HEK293T (cell line): ENCODE data around the gene CFAP74.
A peak's percentile ranks its signal among the peaks of the same experiment; 100 is the strongest.

Source experiments
- ARNT ChIP-seq: fragments of 450-650 bp; IDR thresholded peaks from 2 replicates; pipeline ENCODE4 v1.6.1; 2017; ENCODE audit warnings: mild to moderate bottlenecking
- BHLHE40 ChIP-seq: fragments of 450-650 bp; IDR thresholded peaks from 2 replicates; pipeline ENCODE4 v1.6.1; 2016; ENCODE audit warnings: mild to moderate bottlenecking, moderate library complexity, borderline replicate concordance
- CTBP1 ChIP-seq: fragments of 450-650 bp; IDR thresholded peaks from 2 replicates; pipeline ENCODE4 v1.6.1; 2016; ENCODE audit warnings: borderline replicate concordance
- ELF4 ChIP-seq: fragments of 450-650 bp; IDR thresholded peaks from 2 replicates; pipeline ENCODE4 v1.6.1; 2017; ENCODE audit warnings: antibody characterized with exemption
- FOXM1 ChIP-seq: fragments of 450-650 bp; IDR thresholded peaks from 2 replicates; pipeline ENCODE4 v1.6.1; 2017; ENCODE audit warnings: mild to moderate bottlenecking, borderline replicate concordance
- L3MBTL2 ChIP-seq: fragments of 450-650 bp; conservative IDR thresholded peaks from 2 replicates; pipeline ENCODE4 v1.6.1; 2016; ENCODE audit warnings: mild to moderate bottlenecking
- SP1 ChIP-seq: fragments of 450-650 bp; IDR thresholded peaks from 2 replicates; pipeline ENCODE4 v1.6.1; 2017
- TARDBP ChIP-seq: fragments of 450-650 bp; IDR thresholded peaks from 2 replicates; pipeline ENCODE4 v1.6.1; 2016
- ZNF384 ChIP-seq: fragments of 450-650 bp; IDR thresholded peaks from 2 replicates; pipeline ENCODE4 v1.6.1; 2016
- TF ChIP-seq, protein P1 (sequence below): fragments of 450-650 bp; IDR thresholded peaks from 2 replicates; pipeline ENCODE4 v1.6.1; 2016

DNA sequence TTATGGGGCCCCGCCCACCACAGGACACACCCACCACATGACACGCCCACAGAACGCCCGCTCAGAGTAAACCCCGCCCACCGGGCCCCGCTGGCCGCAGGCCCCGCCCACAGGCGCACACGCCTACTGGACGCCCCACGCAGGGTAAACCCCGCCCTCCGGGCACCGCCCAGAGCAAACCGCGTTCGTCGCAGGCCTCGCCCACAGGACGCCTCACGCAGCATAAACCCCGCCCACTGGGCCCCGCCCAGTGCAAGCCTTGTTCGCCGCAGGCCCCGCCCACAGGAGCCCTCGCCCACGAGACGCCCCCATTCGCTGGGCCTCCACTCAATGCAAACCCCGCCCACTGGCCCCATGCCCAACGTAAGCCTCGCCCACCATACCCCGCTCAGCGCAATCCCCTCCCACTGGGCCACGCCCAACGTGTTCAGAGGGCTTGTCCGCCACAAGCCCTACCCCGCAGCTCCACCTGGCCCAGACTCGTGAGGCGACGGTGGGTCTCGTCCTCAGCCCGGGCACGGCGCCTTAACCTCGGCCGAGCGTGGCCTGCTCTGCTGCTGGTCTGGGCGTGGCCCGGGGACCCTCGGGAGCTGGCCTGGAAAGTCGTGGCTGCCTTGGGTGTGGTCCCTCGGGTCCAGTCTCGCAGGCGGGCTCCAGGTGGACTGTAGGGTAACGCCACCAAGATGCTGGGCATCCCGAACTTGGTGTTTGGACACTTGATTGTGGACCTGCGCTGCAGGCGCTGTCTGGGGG is 84.1 kb downstream of the CFAP74 start:
- TF ChIP-seq, protein P1, sequence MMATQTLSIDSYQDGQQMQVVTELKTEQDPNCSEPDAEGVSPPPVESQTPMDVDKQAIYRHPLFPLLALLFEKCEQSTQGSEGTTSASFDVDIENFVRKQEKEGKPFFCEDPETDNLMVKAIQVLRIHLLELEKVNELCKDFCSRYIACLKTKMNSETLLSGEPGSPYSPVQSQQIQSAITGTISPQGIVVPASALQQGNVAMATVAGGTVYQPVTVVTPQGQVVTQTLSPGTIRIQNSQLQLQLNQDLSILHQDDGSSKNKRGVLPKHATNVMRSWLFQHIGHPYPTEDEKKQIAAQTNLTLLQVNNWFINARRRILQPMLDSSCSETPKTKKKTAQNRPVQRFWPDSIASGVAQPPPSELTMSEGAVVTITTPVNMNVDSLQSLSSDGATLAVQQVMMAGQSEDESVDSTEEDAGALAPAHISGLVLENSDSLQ, result no peak
- TF ChIP-seq CTBP1 (no peak), BHLHE40 (no peak), SP1 (peak; percentile 71), L3MBTL2 (no peak), ELF4 (no peak), FOXM1 (no peak), ARNT (no peak), ZNF384 (no peak), TARDBP (no peak)
